ENCODE results near the gene C1D. TPM values are rescaled to one million over a fixed set of nuclear protein-coding genes. Genes with fewer than 3 reads are reported as not detected.

C1D gene
- total and polyA plus RNA-seq, 2 donors (not counting 3 experiments of a cell fraction or from before 2014, with no cell fraction given) = 11.4 to 14.0 TPM

GRCh38 chr2:68104111-68104835 is 41.5 kb upstream of the C1D start:
- BruUV-seq (replicated peaks) = no TSS peak
- DNase-seq (ENCODE audit: low read depth, low spot score) = no peak

DNA sequence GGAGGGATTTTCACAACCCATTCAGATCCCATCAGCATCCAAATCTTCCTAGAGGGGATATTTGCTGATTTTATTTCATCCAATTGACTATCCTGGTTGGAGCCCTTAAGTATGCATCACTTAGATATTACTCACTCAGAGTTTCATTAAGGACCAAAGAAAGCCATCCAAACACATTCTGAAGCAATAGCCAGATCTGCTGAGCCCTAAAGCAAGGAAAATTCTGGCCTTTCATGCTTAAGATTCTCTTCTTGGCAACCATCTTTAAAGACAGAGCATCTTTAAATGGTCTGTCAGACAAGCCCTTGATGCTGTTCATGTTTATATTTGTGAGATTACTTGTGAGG is 40.9 kb upstream of the C1D start:
- Histone ChIP-seq H3K9me3 (replicated peaks; ENCODE audit: control insufficient read depth, insufficient read depth, low read length) (no peaks in the 10 kb centered on the region), H3K4me3 (replicated peaks in 1 of 3; ENCODE audit: insufficient read depth in 1 of 3, low read depth in 1 of 3, low read length in 3 of 3) (no peak overlapping the region), H3K27ac (ENCODE audit: insufficient read depth, low read depth, low read length) (no peak overlapping the region), H3K79me2 (ENCODE audit: control insufficient read depth, insufficient read depth, low read length) (no peaks in the 10 kb centered on the region), H4K20me1 (replicated peaks; ENCODE audit: control insufficient read depth, extremely low read depth, insufficient read depth, low read length) (no peaks in the 10 kb centered on the region), H3K9me1 (replicated peaks; ENCODE audit: control insufficient read depth, extremely low read depth, insufficient read depth, low read length) (no peaks in the 10 kb centered on the region), H3K4me2 (ENCODE audit: insufficient read depth, low read length) (no peak overlapping the region), H3K36me3 (ENCODE audit: control insufficient read depth in 2 of 2, extremely low read depth in 1 of 2, insufficient read depth in 2 of 2, low read length in 2 of 2) (no peaks in the 10 kb centered on the region), H2AFZ (ENCODE audit: low read depth, low read length) (no peak overlapping the region), H3K4me1 (ENCODE audit: control insufficient read depth, extremely low read depth, insufficient read depth, low read length) (no peaks in the 10 kb centered on the region), H3K27me3 (ENCODE audit: control insufficient read depth in 2 of 2, insufficient read depth in 2 of 2, low read length in 2 of 2) (peaks cover 0 to 5% of the 10 kb centered on the region in 2 experiments), H3K9ac (replicated peaks; ENCODE audit: extremely low read depth, insufficient read depth, low read length) (no peak overlapping the region)
- ChIA-PET CTCF (no interaction called here), POLR2A (no interaction called here)
- FAIRE-seq (no peak), DNase-seq (ENCODE audit: low read depth, low spot score) (no peak)
- dilution Hi-C loops (cut with MboI; ENCODE audit: extremely low pct_ligation_motif_present, low sequenced_read_pairs) = no loop called here
- no TSS peak for BruUV-seq (replicated peaks)
- TF ChIP-seq POLR2AphosphoS5 (IDR thresholded peaks at IDR 0.05; ENCODE audit: insufficient read depth, low read depth, low read length) = no peak
- TF ChIP-seq EZH2 (IDR thresholded peaks at IDR 0.05; ENCODE audit: borderline replicate concordance, low read depth, low read length, severe bottlenecking) = no peak
- TF ChIP-seq, protein P1, sequence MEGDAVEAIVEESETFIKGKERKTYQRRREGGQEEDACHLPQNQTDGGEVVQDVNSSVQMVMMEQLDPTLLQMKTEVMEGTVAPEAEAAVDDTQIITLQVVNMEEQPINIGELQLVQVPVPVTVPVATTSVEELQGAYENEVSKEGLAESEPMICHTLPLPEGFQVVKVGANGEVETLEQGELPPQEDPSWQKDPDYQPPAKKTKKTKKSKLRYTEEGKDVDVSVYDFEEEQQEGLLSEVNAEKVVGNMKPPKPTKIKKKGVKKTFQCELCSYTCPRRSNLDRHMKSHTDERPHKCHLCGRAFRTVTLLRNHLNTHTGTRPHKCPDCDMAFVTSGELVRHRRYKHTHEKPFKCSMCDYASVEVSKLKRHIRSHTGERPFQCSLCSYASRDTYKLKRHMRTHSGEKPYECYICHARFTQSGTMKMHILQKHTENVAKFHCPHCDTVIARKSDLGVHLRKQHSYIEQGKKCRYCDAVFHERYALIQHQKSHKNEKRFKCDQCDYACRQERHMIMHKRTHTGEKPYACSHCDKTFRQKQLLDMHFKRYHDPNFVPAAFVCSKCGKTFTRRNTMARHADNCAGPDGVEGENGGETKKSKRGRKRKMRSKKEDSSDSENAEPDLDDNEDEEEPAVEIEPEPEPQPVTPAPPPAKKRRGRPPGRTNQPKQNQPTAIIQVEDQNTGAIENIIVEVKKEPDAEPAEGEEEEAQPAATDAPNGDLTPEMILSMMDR (IDR thresholded peaks at IDR 0.05; ENCODE audit: extremely low read depth in 1 of 2, insufficient read depth in 1 of 2, low read depth in 1 of 2, low read length in 2 of 2) = no peak
- no peak for TF ChIP-seq POLR2A (IDR thresholded peaks at IDR 0.05; ENCODE audit: low read depth, low read length)
- no peak for TF ChIP-seq MYC (IDR thresholded peaks at IDR 0.05; ENCODE audit: low read depth, low read length)
- TF ChIP-seq MAX (IDR thresholded peaks at IDR 0.05; ENCODE audit: insufficient read depth, insufficient read length) = no peak
- no peak for TF ChIP-seq JUN (IDR thresholded peaks at IDR 0.05; ENCODE audit: borderline replicate concordance, insufficient read depth, insufficient read length, low read depth)
- TF ChIP-seq GATA2 (IDR thresholded peaks at IDR 0.05; ENCODE audit: insufficient read depth, insufficient read length, low read depth, low read length) = no peak
- no peak for TF ChIP-seq FOS (IDR thresholded peaks at IDR 0.05; ENCODE audit: borderline replicate concordance, insufficient read depth, low read length)
- intact Hi-C loops (cut with micrococcal nuclease) = no loop called here

More at GRCh38 chr2:68104111-68104835, 41.5 kb upstream of the C1D start:
- Histone ChIP-seq H2AFZ (ENCODE audit: low read depth, low read length) (no peak overlapping the region), H3K4me2 (ENCODE audit: insufficient read depth, low read length) (no peak overlapping the region), H3K9me3 (replicated peaks; ENCODE audit: control insufficient read depth, insufficient read depth, low read length) (no peaks in the 10 kb centered on the region), H3K36me3 (ENCODE audit: control insufficient read depth in 2 of 2, extremely low read depth in 1 of 2, insufficient read depth in 2 of 2, low read length in 2 of 2) (no peaks in the 10 kb centered on the region), H3K27me3 (ENCODE audit: control insufficient read depth in 2 of 2, insufficient read depth in 2 of 2, low read length in 2 of 2) (peaks cover 0 to 5% of the 10 kb centered on the region in 2 experiments), H3K4me1 (ENCODE audit: control insufficient read depth, extremely low read depth, insufficient read depth, low read length) (no peaks in the 10 kb centered on the region), H3K9me1 (replicated peaks; ENCODE audit: control insufficient read depth, extremely low read depth, insufficient read depth, low read length) (no peaks in the 10 kb centered on the region), H4K20me1 (replicated peaks; ENCODE audit: control insufficient read depth, extremely low read depth, insufficient read depth, low read length) (no peaks in the 10 kb centered on the region), H3K4me3 (replicated peaks in 1 of 3; ENCODE audit: insufficient read depth in 1 of 3, low read depth in 1 of 3, low read length in 3 of 3) (no peak overlapping the region), H3K27ac (ENCODE audit: insufficient read depth, low read depth, low read length) (no peak overlapping the region), H3K79me2 (ENCODE audit: control insufficient read depth, insufficient read depth, low read length) (no peaks in the 10 kb centered on the region), H3K9ac (replicated peaks; ENCODE audit: extremely low read depth, insufficient read depth, low read length) (no peak overlapping the region)
- ChIA-PET CTCF (no interaction called here), POLR2A (no interaction called here)
- intact Hi-C loops (cut with micrococcal nuclease) = no loop called here
- dilution Hi-C loops (cut with MboI; ENCODE audit: extremely low pct_ligation_motif_present, low sequenced_read_pairs) = no loop called here
- no peak for TF ChIP-seq MAX (IDR thresholded peaks at IDR 0.05; ENCODE audit: insufficient read depth, insufficient read length)
- no peak for FAIRE-seq
